ENCODE results near the gene SND1. TPM values are rescaled to one million over a fixed set of nuclear protein-coding genes. Genes with fewer than 3 reads are reported as not detected.
A peak's percentile ranks its signal among the peaks of the same experiment; 100 is the strongest.

The SND1 gene
- total RNA-seq, 4 donors from 2014 or later: 55.5 to 305 (median 80.1) TPM

- Histone ChIP-seq H3K9me3 (no peaks in the 10 kb centered on the region), H3K4me1 (peaks cover 0 to 23% (median 12%) of the 10 kb centered on the region in 4 donors), H3K27ac (peak overlapping the region in 1 of 4 donors; percentile 22), H3K27me3 (no peaks in the 10 kb centered on the region), H3K36me3 (no peaks in the 10 kb centered on the region), H3K4me3 (peak overlapping the region; percentile 44 to 64 (median 60))
- no peak for TF ChIP-seq CTCF (IDR thresholded peaks at IDR 0.05)
- TF ChIP-seq POLR2A (IDR thresholded peaks at IDR 0.05): no peak
- DNase-seq: no peak
Observed at GRCh38 chr7:128032605-128033235, 380.7 kb downstream of the SND1 start.

DNA sequence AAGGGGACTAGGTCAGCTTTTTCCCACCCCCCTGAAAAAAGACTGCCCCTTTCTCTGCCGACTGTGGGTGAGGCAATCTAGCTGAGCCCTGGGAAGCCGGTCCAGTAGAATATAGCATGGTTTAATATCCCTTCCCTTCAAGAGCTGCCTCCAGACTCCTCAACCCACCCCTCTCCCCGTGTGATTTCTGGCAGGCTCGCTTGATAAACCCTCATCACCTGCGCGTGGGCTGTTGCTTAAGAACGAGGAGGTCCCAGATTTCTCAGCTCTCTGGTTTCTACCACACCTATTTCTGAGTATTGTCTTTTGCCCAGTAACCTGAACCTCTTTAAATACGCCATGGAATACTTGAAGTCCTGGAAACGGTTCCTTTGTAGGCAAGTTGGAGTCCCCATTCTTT is 381.3 kb downstream of the SND1 start:
- peaks cover 0 to 21% (median 12%) of the 10 kb centered on the region in 4 donors for H3K4me1 ChIP-seq
- H3K9me3 ChIP-seq: no peaks in the 10 kb centered on the region
- H3K27ac ChIP-seq: no peak overlapping the region
- no peaks in the 10 kb centered on the region for H3K27me3 ChIP-seq
- TF ChIP-seq POLR2A (IDR thresholded peaks at IDR 0.05): no peak
- no peak for TF ChIP-seq CTCF (IDR thresholded peaks at IDR 0.05)
- DNase-seq: no peak
- no peak overlapping the region for H3K4me3 ChIP-seq
- H3K36me3 ChIP-seq: no peaks in the 10 kb centered on the region

GRCh38 chr7:128034825-128035224 is 382.8 kb downstream of the SND1 start:
- H3K4me3 ChIP-seq: no peak overlapping the region
- DNase-seq: no peak

DNA sequence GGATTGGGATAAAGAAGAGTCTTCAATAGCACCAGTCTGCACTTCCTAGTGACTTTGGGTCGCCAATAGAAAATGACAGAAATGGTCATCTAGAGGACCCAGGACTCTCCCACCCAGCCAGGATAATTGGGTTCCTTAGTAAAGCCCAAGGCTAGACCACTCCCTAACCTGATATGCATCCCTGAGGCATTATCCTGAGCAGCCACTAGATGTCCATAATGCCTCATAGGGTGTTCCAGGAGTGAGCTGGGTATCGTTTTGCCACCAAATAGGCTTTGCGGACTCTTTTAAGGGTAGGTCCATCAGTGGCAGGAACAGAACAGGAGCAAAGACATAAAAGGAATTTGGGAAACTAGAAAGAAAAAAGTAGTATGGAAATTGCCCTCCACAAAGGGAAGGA is 383.7 kb downstream of the SND1 start:
- no peak for DNase-seq
- peaks cover 0 to 24% (median 7%) of the 10 kb centered on the region in 4 donors for H3K4me1 ChIP-seq
- no peak for TF ChIP-seq POLR2A (IDR thresholded peaks at IDR 0.05)
- peak in 4 of 6 experiments; percentile 13 to 47 (median 36) for TF ChIP-seq CTCF (IDR thresholded peaks at IDR 0.05)
- H3K36me3 ChIP-seq: no peaks in the 10 kb centered on the region
- no peak overlapping the region for H3K27ac ChIP-seq
- H3K9me3 ChIP-seq: no peaks in the 10 kb centered on the region
- no peaks in the 10 kb centered on the region for H3K27me3 ChIP-seq
- no peak overlapping the region for H3K4me3 ChIP-seq

More at GRCh38 chr7:128034825-128035224, 382.8 kb downstream of the SND1 start:
- no peaks in the 10 kb centered on the region for H3K27me3 ChIP-seq
- TF ChIP-seq POLR2A (IDR thresholded peaks at IDR 0.05): no peak
- TF ChIP-seq CTCF (IDR thresholded peaks at IDR 0.05): no peak
- H3K27ac ChIP-seq: no peak overlapping the region
- peaks cover 0 to 29% (median 12%) of the 10 kb centered on the region in 4 donors for H3K4me1 ChIP-seq
- no peaks in the 10 kb centered on the region for H3K9me3 ChIP-seq
- H3K36me3 ChIP-seq: no peaks in the 10 kb centered on the region

DNA sequence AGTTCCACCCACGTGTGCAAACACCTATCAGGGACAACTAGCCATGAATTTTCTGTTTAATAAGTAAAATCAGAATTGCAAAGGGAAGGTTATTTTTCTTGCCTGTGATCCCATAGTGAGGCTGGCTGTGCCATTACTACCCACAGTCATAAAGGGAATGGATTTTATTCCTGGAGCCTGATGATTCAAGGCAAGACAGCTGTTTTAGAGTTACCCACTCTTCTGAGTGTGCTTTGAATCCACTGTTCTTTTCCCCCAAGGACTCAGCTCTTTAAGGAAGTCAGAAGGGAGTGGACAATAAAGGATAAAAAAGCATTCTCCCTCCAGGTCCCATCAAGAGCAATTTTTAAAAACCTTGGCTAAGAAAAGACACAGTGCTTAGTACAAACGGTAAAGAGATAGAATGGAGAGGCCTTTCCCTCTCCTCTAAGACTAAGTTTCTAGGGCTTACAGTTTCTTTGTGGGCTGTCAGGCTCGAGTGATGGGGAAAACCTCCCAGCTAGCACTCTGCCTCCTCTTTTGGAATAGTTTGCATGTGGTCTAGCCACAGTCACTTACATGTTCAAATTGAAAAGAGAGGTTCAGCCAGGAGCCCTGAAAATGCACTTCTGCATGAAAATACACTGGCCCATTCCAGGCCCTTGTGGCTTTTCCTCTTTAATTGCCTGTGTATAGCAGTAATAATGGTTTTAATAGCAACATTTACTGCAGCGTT is 384.4 kb downstream of the SND1 start:
- Histone ChIP-seq H3K36me3 (no peaks in the 10 kb centered on the region), H3K27me3 (no peaks in the 10 kb centered on the region), H3K9me3 (no peaks in the 10 kb centered on the region), H3K4me3 (no peak overlapping the region), H3K27ac (no peak overlapping the region), H3K4me1 (peaks cover 0 to 20% (median 4%) of the 10 kb centered on the region in 4 donors)
- TF ChIP-seq CTCF (IDR thresholded peaks at IDR 0.05): no peak
- no peak for TF ChIP-seq POLR2A (IDR thresholded peaks at IDR 0.05)
- no peak for DNase-seq
